ENCODE results near the gene TMLHE. TPM values are rescaled to one million over a fixed set of nuclear protein-coding genes. Genes with fewer than 3 reads are reported as not detected.
"Not testable (repeated sequence)": the region's sequence is repeated elsewhere in the genome, so short reads cannot be mapped to it uniquely, and the experiment has no call there.

Gene TMLHE
- total RNA-seq, 2 donors from 2014 or later: 5.1 to 9.3 TPM

GRCh38 chrX:155544881-155545280, 67.9 kb downstream of the TMLHE start:
- Histone ChIP-seq H3K27me3 (replicated peaks; ENCODE audit: insufficient read depth) (no peaks in the 10 kb centered on the region), H3K27ac (no peak overlapping the region), H3K36me3 (no peaks in the 10 kb centered on the region), H3K4me3 (no peak overlapping the region), H3K4me1 (replicated peaks) (no peaks in the 10 kb centered on the region), H3K9me3 (no peaks in the 10 kb centered on the region)
- DNase-seq (ENCODE audit: low spot score): no peak
- WGBS: 29% methylated on average over 2 of the region's 2 CpGs
- TF ChIP-seq POLR2AphosphoS5 (IDR thresholded peaks at IDR 0.05): no peak
- TF ChIP-seq CTCF (IDR thresholded peaks at IDR 0.05): no peak
- intact Hi-C loops (cut with DNase I): no loop called here

- no peaks in the 10 kb centered on the region for H3K4me1 ChIP-seq (replicated peaks)
- no peak overlapping the region for H3K27ac ChIP-seq
- no peaks in the 10 kb centered on the region for H3K9me3 ChIP-seq
- WGBS: 100% methylated on average over 1 of the region's 1 CpG
- H3K27me3 ChIP-seq (replicated peaks; ENCODE audit: insufficient read depth): no peaks in the 10 kb centered on the region
- H3K36me3 ChIP-seq: no peaks in the 10 kb centered on the region
- H3K4me3 ChIP-seq: no peak overlapping the region
- no peak for DNase-seq (ENCODE audit: low spot score)
- intact Hi-C loops (cut with DNase I): no loop called here
- TF ChIP-seq CTCF (IDR thresholded peaks at IDR 0.05) (no peak), POLR2AphosphoS5 (IDR thresholded peaks at IDR 0.05) (no peak), POLR2A (IDR thresholded peaks at IDR 0.05) (no peak)
These were observed 76.9 kb downstream of the TMLHE start for GRCh38 chrX:155535866-155536265.

- H3K9me3 ChIP-seq: no peaks in the 10 kb centered on the region
- no peaks in the 10 kb centered on the region for H3K36me3 ChIP-seq
- no peak overlapping the region for H3K4me3 ChIP-seq
- DNase-seq (ENCODE audit: low spot score): no peak
- intact Hi-C loops (cut with DNase I): no loop called here
- H3K4me1 ChIP-seq (replicated peaks): no peaks in the 10 kb centered on the region
- TF ChIP-seq POLR2AphosphoS5 (IDR thresholded peaks at IDR 0.05): no peak
- TF ChIP-seq POLR2A (IDR thresholded peaks at IDR 0.05): no peak
- no peak for TF ChIP-seq CTCF (IDR thresholded peaks at IDR 0.05)
- H3K27ac ChIP-seq: no peak overlapping the region
- no peaks in the 10 kb centered on the region for H3K27me3 ChIP-seq (replicated peaks; ENCODE audit: insufficient read depth)
These were observed 78.0 kb downstream of the TMLHE start for GRCh38 chrX:155534800-155535199.

- intact Hi-C loops (cut with DNase I); H3K9me3 ChIP-seq; H3K27me3 ChIP-seq (replicated peaks; ENCODE audit: insufficient read depth); H3K27ac ChIP-seq; H3K4me1 ChIP-seq (replicated peaks); H3K36me3 ChIP-seq; DNase-seq (ENCODE audit: low spot score); H3K4me3 ChIP-seq: not testable (repeated sequence)
- WGBS: 100% methylated on average over 2 of the region's 2 CpGs
These were observed 85.7 kb downstream of the TMLHE start for GRCh38 chrX:155527023-155527422.

GRCh38 chrX:155514225-155514624, 98.5 kb downstream of the TMLHE start:
- Histone ChIP-seq H3K4me3 (no peak overlapping the region), H3K4me1 (replicated peaks) (no peaks in the 10 kb centered on the region), H3K36me3 (no peaks in the 10 kb centered on the region), H3K27me3 (replicated peaks; ENCODE audit: insufficient read depth) (no peaks in the 10 kb centered on the region), H3K9me3 (no peaks in the 10 kb centered on the region), H3K27ac (no peak overlapping the region)
- DNase-seq (ENCODE audit: low spot score): no peak
- intact Hi-C loops (cut with DNase I): no loop called here
- TF ChIP-seq POLR2A (IDR thresholded peaks at IDR 0.05) (no peak), CTCF (IDR thresholded peaks at IDR 0.05) (no peak), POLR2AphosphoS5 (IDR thresholded peaks at IDR 0.05) (no peak)

- H3K27me3 ChIP-seq (replicated peaks; ENCODE audit: insufficient read depth): no peaks in the 10 kb centered on the region
- no peak for DNase-seq (ENCODE audit: low spot score)
- H3K27ac ChIP-seq: no peak overlapping the region
- TF ChIP-seq CTCF (IDR thresholded peaks at IDR 0.05): no peak
- no peak for TF ChIP-seq POLR2A (IDR thresholded peaks at IDR 0.05)
- no peak for TF ChIP-seq POLR2AphosphoS5 (IDR thresholded peaks at IDR 0.05)
- no peak overlapping the region for H3K4me3 ChIP-seq
- H3K9me3 ChIP-seq: no peaks in the 10 kb centered on the region
- intact Hi-C loops (cut with DNase I): no loop called here
- no peaks in the 10 kb centered on the region for H3K36me3 ChIP-seq
- no peaks in the 10 kb centered on the region for H3K4me1 ChIP-seq (replicated peaks)
These were observed 107.5 kb downstream of the TMLHE start for GRCh38 chrX:155505296-155505695.

- DNase-seq (ENCODE audit: low spot score); H3K27me3 ChIP-seq (replicated peaks; ENCODE audit: insufficient read depth); H3K27ac ChIP-seq; H3K4me1 ChIP-seq (replicated peaks); intact Hi-C loops (cut with DNase I); H3K4me3 ChIP-seq; H3K9me3 ChIP-seq; H3K36me3 ChIP-seq: not testable (repeated sequence)
- no CpG with 5 or more reads among the region's 2 CpGs for WGBS
These were observed 117.6 kb downstream of the TMLHE start for GRCh38 chrX:155495134-155495533.

GRCh38 chrX:155491421-155491820, 121.3 kb downstream of the TMLHE start:
- DNase-seq (ENCODE audit: low spot score); H3K4me3 ChIP-seq; H3K27me3 ChIP-seq (replicated peaks; ENCODE audit: insufficient read depth); H3K27ac ChIP-seq; H3K36me3 ChIP-seq; H3K9me3 ChIP-seq; H3K4me1 ChIP-seq (replicated peaks); intact Hi-C loops (cut with DNase I): not testable (repeated sequence)
- 80% methylated on average over 1 of the region's 3 CpGs for WGBS
